Measurements from ENCODE around the gene FZD7. TPM values are rescaled to one million over a fixed set of nuclear protein-coding genes. Genes with fewer than 3 reads are reported as not detected.

The FZD7 gene
- total RNA-seq, 4 donors from 2014 or later, result 5.8 to 18.8 (median 11.4) TPM

DNA sequence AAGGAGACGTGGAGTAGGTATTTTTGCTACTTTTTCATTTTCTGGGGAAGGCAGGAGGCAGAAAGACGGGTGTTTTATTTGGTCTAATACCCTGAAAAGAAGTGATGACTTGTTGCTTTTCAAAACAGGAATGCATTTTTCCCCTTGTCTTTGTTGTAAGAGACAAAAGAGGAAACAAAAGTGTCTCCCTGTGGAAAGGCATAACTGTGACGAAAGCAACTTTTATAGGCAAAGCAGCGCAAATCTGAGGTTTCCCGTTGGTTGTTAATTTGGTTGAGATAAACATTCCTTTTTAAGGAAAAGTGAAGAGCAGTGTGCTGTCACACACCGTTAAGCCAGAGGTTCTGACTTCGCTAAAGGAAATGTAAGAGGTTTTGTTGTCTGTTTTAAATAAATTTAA, 3.4 kb downstream of the FZD7 start:
- Histone ChIP-seq H3K27ac (peak overlapping the region in 3 of 4 donors; percentile 4 to 94 (median 79)), H3K36me3 (no peaks in the 10 kb centered on the region), H3K9me3 (no peaks in the 10 kb centered on the region), H3K4me3 (peak overlapping the region in 1 of 4 donors; percentile 72), H3K27me3 (no peaks in the 10 kb centered on the region), H3K4me1 (peaks cover 0 to 36% (median 12%) of the 10 kb centered on the region in 4 donors)
- TF ChIP-seq POLR2A (IDR thresholded peaks at IDR 0.05), result no peak
- TF ChIP-seq, protein P1, sequence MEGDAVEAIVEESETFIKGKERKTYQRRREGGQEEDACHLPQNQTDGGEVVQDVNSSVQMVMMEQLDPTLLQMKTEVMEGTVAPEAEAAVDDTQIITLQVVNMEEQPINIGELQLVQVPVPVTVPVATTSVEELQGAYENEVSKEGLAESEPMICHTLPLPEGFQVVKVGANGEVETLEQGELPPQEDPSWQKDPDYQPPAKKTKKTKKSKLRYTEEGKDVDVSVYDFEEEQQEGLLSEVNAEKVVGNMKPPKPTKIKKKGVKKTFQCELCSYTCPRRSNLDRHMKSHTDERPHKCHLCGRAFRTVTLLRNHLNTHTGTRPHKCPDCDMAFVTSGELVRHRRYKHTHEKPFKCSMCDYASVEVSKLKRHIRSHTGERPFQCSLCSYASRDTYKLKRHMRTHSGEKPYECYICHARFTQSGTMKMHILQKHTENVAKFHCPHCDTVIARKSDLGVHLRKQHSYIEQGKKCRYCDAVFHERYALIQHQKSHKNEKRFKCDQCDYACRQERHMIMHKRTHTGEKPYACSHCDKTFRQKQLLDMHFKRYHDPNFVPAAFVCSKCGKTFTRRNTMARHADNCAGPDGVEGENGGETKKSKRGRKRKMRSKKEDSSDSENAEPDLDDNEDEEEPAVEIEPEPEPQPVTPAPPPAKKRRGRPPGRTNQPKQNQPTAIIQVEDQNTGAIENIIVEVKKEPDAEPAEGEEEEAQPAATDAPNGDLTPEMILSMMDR (IDR thresholded peaks at IDR 0.05), result no peak
- DNase-seq, result no peak

DNA sequence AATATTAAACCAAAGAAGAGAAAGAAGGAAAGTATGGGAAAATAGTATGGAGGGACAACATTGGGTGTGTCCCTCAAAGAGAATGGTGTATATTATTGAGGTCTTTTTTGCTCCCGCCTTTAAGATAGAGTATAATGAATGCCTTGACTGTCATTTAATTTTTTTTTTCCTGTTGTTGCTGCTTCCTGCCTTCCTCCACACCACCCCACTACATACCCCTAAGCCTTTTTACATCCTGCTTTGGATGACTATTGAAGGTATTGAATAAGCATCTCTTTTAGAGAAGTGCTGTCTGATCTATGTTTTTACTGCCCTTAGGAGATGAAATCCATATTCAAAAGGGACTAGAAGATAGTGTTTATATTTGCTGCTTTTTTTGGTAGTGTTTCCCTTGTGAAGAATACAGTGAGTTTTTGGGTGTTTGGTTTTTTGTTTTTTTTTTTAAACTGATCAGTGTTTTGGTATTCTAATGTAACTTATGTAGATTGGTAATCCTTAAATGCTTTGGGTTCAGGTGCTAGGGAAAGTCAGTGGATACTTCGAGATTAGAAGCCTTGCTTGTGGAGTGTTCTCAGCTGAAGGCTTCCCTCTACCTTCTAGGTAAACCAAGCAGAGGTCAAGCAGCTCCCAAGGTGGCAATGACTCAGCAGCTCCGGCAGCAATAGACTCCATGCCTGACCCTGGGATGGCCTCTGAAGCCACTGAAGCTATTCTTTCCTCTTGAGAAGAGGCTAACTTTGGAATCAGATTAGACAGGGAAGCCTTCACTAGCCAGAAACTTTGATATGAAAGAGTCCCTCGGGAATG, 5.0 kb downstream of the FZD7 start:
- H3K27ac ChIP-seq, result peak overlapping the region in 3 of 4 donors; percentile 0 to 94 (median 1)
- H3K4me1 ChIP-seq, result peaks cover 0 to 31% (median 12%) of the 10 kb centered on the region in 4 donors
- peak overlapping the region in 1 of 4 donors; percentile 8 for H3K4me3 ChIP-seq
- DNase-seq, result peak in 2 of 3 donors; percentile 69 to 80
- H3K27me3 ChIP-seq, result no peaks in the 10 kb centered on the region
- H3K36me3 ChIP-seq, result no peaks in the 10 kb centered on the region
- peak in 1 of 2 donors; percentile 11 for TF ChIP-seq POLR2A (IDR thresholded peaks at IDR 0.05)
- TF ChIP-seq, protein P1 (IDR thresholded peaks at IDR 0.05), result no peak
- H3K9me3 ChIP-seq, result no peaks in the 10 kb centered on the region

DNA sequence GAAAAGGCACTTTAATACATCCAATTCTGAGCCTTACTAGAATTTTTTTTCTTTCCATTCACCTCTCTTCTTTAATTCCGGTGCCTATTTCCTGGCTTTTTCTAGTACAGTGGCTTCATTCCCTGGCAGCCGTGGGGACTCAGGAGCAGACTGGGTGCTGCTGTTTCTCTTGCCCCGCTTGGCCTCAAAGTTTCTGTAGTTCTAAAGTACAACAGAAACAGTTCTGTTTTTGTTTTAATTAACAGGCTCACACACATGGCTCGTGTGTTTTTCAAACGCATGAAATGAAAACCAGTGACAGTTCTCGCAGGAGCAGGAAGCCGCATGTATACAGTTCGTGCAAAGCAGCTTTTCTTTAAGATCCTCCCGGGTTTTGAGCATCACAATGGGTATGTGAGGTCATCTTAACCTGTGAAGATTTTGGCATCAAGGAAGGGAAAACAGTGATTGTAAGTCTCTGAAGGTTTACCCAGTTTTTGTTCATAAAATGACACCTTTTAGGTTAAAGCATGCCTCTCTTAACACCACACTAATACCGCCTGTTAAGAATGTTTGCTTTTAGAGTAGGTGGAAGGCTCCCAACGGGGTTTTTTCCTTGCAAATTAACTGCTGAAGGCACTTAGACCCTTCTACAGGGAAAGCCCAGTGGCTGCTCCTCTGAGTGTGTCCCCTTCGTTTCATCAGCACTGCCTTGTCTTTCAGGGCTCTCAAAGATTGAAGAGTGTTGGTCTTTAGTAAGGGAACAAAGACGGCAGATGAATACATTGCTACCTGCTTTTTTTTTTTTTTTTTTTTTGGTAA, 5.8 kb downstream of the FZD7 start:
- H3K36me3 ChIP-seq, result no peaks in the 10 kb centered on the region
- no peak for TF ChIP-seq POLR2A (IDR thresholded peaks at IDR 0.05)
- TF ChIP-seq, protein P1 (IDR thresholded peaks at IDR 0.05), result no peak
- H3K27ac ChIP-seq, result peak overlapping the region in 2 of 4 donors; percentile 0 to 94
- peak overlapping the region in 1 of 4 donors; percentile 8 for H3K4me3 ChIP-seq
- peaks cover 0 to 31% (median 10%) of the 10 kb centered on the region in 4 donors for H3K4me1 ChIP-seq
- no peaks in the 10 kb centered on the region for H3K9me3 ChIP-seq
- H3K27me3 ChIP-seq, result no peaks in the 10 kb centered on the region
- no peak for DNase-seq

DNA sequence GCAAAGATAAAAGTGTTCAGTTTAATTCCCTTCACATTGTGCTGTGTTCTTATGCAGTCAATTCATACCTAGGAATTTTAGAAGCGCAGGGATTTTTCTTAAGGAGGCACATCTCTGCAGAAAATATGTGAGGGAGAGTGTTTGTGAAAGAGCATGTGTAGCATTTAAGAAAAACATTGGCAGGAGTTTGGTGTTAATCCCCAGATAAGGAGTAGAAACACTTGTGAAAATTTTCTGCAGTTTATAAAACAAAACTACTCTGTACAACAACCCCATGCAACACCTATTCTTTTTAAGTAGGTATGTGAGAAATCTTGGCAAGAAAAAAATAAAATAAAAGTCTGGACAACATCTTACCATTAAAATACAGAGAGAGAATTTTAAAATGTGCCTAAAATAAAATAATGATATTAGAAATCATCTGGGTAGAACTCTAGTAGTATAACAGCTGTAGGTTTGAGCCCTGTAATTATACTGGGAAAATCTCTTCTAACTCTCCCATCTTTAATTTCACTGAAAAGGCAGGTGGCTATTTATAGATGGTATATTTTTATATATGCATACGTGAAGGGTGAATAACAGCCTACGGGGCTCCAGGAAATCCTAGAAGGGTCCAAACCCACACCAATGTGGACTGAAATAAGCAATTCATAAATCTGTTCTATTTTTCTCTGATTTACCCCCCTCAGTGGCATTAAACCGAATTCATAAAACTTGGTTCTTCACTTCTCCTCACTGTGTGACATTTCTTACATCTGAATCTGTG, 6.6 kb downstream of the FZD7 start:
- Histone ChIP-seq H3K4me1 (peaks cover 0 to 26% (median 5%) of the 10 kb centered on the region in 4 donors), H3K4me3 (no peak overlapping the region), H3K36me3 (no peaks in the 10 kb centered on the region), H3K9me3 (no peaks in the 10 kb centered on the region), H3K27ac (no peak overlapping the region), H3K27me3 (no peaks in the 10 kb centered on the region)
- no peak for TF ChIP-seq POLR2A (IDR thresholded peaks at IDR 0.05)
- TF ChIP-seq, protein P1 (IDR thresholded peaks at IDR 0.05), result no peak
- no peak for DNase-seq

- H3K27me3 ChIP-seq, result no peaks in the 10 kb centered on the region
These were observed 8.8 kb downstream of the FZD7 start for GRCh38 chr2:202042444-202042843.

More at GRCh38 chr2:202042444-202042843, 8.8 kb downstream of the FZD7 start:
- Histone ChIP-seq H3K4me3 (no peak overlapping the region), H3K4me1 (peaks cover 0 to 20% (median 2%) of the 10 kb centered on the region in 4 donors), H3K36me3 (no peaks in the 10 kb centered on the region), H3K27ac (no peak overlapping the region), H3K9me3 (no peaks in the 10 kb centered on the region)
- TF ChIP-seq POLR2A (IDR thresholded peaks at IDR 0.05), result no peak
- TF ChIP-seq, protein P1 (IDR thresholded peaks at IDR 0.05), result no peak
- no peak for DNase-seq
